ENCODE data around the gene KREMEN1.

- TF ChIP-seq, protein P1, sequence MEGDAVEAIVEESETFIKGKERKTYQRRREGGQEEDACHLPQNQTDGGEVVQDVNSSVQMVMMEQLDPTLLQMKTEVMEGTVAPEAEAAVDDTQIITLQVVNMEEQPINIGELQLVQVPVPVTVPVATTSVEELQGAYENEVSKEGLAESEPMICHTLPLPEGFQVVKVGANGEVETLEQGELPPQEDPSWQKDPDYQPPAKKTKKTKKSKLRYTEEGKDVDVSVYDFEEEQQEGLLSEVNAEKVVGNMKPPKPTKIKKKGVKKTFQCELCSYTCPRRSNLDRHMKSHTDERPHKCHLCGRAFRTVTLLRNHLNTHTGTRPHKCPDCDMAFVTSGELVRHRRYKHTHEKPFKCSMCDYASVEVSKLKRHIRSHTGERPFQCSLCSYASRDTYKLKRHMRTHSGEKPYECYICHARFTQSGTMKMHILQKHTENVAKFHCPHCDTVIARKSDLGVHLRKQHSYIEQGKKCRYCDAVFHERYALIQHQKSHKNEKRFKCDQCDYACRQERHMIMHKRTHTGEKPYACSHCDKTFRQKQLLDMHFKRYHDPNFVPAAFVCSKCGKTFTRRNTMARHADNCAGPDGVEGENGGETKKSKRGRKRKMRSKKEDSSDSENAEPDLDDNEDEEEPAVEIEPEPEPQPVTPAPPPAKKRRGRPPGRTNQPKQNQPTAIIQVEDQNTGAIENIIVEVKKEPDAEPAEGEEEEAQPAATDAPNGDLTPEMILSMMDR (IDR thresholded peaks at IDR 0.05; ENCODE audit: poor library complexity) = no peak
- TF ChIP-seq EZH2 (IDR thresholded peaks at IDR 0.05; ENCODE audit: borderline replicate concordance) = no peak
Measured at GRCh38 chr22:29212743-29213142, 139.9 kb downstream of the KREMEN1 start.
